ENCODE data around the gene PTPRD.

GRCh38 chr9:10173561-10173960 is 439.2 kb downstream of the PTPRD start:
- TF ChIP-seq CTCF (conservative IDR thresholded peaks at IDR 0.05; ENCODE audit: low read depth, low read length) (no peak), EZH2 (IDR thresholded peaks at IDR 0.05; ENCODE audit: borderline replicate concordance, low read depth, low read length, poor library complexity, severe bottlenecking) (no peak)
